Measurements from ENCODE around the gene IQSEC1.

IQSEC1 gene

GRCh38 chr3:13047296-13048165, 25.7 kb downstream of the IQSEC1 start:
- no peak overlapping the region for H3K4me3 ChIP-seq
- no peak for TF ChIP-seq CTCF (IDR thresholded peaks at IDR 0.05)

GRCh38 chr3:13046569-13047274, 26.5 kb downstream of the IQSEC1 start:
- no peak for TF ChIP-seq CTCF (IDR thresholded peaks at IDR 0.05)
- H3K4me3 ChIP-seq = no peak overlapping the region
- DNase-seq (ENCODE audit: low spot score) = no peak
- H3K27ac ChIP-seq = no peak overlapping the region

More at GRCh38 chr3:13047296-13048165, 25.7 kb downstream of the IQSEC1 start:
- no peak overlapping the region for H3K27ac ChIP-seq
- DNase-seq (ENCODE audit: low spot score) = no peak

- H3K4me3 ChIP-seq = no peak overlapping the region
- no peak for TF ChIP-seq CTCF (IDR thresholded peaks at IDR 0.05)
- DNase-seq (ENCODE audit: low spot score) = no peak
- H3K27ac ChIP-seq = no peak overlapping the region
These were observed 27.2 kb downstream of the IQSEC1 start for GRCh38 chr3:13045904-13046568.

GRCh38 chr3:13045241-13045903, 27.9 kb downstream of the IQSEC1 start:
- no peak overlapping the region for H3K27ac ChIP-seq
- TF ChIP-seq CTCF (IDR thresholded peaks at IDR 0.05) = no peak
- H3K4me3 ChIP-seq = no peak overlapping the region
- DNase-seq (ENCODE audit: low spot score) = no peak

GRCh38 chr3:13044496-13045240, 28.6 kb downstream of the IQSEC1 start:
- no peak overlapping the region for H3K4me3 ChIP-seq
- no peak overlapping the region for H3K27ac ChIP-seq
- TF ChIP-seq CTCF (IDR thresholded peaks at IDR 0.05) = no peak
- no peak for DNase-seq (ENCODE audit: low spot score)

- H3K4me3 ChIP-seq = no peak overlapping the region
- DNase-seq (ENCODE audit: low spot score) = no peak
- no peak overlapping the region for H3K27ac ChIP-seq
- no peak for TF ChIP-seq CTCF (IDR thresholded peaks at IDR 0.05)
These were observed 29.6 kb downstream of the IQSEC1 start for GRCh38 chr3:13043656-13044055.

All from coronary artery (tissue), 2 donors.